Coronary artery (tissue), 2 donors: ENCODE results near the gene BUB3.
A peak's percentile ranks its signal among the peaks of the same experiment; 100 is the strongest.

Experiments
- DNase-seq: peaks from one replicate; pipeline ENCODE4 v3.0.0-alpha.2; 2017; ENCODE audit warnings: low spot score
- H3K27ac ChIP-seq, 2 donors: fragments of 200-600 bp; sonication (generic); one replicate each; pipeline ENCODE4 v1.5.1; 2016 to 2019
- H3K4me3 ChIP-seq: fragments of 200-600 bp; sonication (generic); 2 replicates; pipeline ENCODE4 v1.5.1; 2016; ENCODE audit warnings: mild to moderate bottlenecking, moderate library complexity
- CTCF ChIP-seq: fragments of 200-600 bp; sonication (generic); IDR thresholded peaks from one replicate; pipeline ENCODE4 v1.5.1; 2019; ENCODE audit warnings: antibody characterized with exemption

Gene BUB3

GRCh38 chr10:123146894-123147634, 7.1 kb upstream of the BUB3 start:
- DNase-seq, result no peak
- no peak for TF ChIP-seq CTCF
- H3K4me3 ChIP-seq, result no peak overlapping the region
- H3K27ac ChIP-seq, result no peak overlapping the region

- no peak within 1 kb of the TSS for H3K27ac ChIP-seq
- DNase-seq, result no peak
- no peak for TF ChIP-seq CTCF
- H3K4me3 ChIP-seq, result peak within 1 kb of the TSS; percentile 49
Observed at GRCh38 chr10:123147635-123148413, 6.4 kb upstream of the BUB3 start, which contains the start of gene HMX2. TSS of gene HMX2 (plus strand) at chr10:123148136. CDS start at chr10:123148379, 243 bp downstream.

- Histone ChIP-seq H3K27ac (no peak overlapping the region), H3K4me3 (peak overlapping the region; percentile 49)
- no peak for DNase-seq
- no peak for TF ChIP-seq CTCF
Observed at GRCh38 chr10:123148414-123149161, 5.6 kb upstream of the BUB3 start.

GRCh38 chr10:123149162-123149567, 5.0 kb upstream of the BUB3 start:
- DNase-seq, result no peak
- no peak for TF ChIP-seq CTCF
- H3K27ac ChIP-seq, result no peak overlapping the region
- peak overlapping the region; percentile 70 for H3K4me3 ChIP-seq

GRCh38 chr10:123149568-123150270, 4.5 kb upstream of the BUB3 start:
- TF ChIP-seq CTCF, result no peak
- Histone ChIP-seq H3K27ac (no peak overlapping the region), H3K4me3 (peak overlapping the region; percentile 70)
- no peak for DNase-seq

GRCh38 chr10:123150271-123150985, 3.8 kb upstream of the BUB3 start:
- no peak for TF ChIP-seq CTCF
- Histone ChIP-seq H3K27ac (no peak overlapping the region), H3K4me3 (peak overlapping the region; percentile 70)
- no peak for DNase-seq
